Measurements from ENCODE around the gene USHBP1.

GRCh38 chr19:17259934-17260333 is 4.6 kb downstream of the USHBP1 start:
- TF ChIP-seq POLR2AphosphoS5 (IDR thresholded peaks at IDR 0.05; ENCODE audit: insufficient read depth in 1 of 2, low read depth in 1 of 2) (no peak), CTCF (IDR thresholded peaks at IDR 0.05) (no peak)

All from vagina (tissue), 2 donors.